ENCODE results near the gene STX19. TPM values are rescaled to one million over a fixed set of nuclear protein-coding genes. Genes with fewer than 3 reads are reported as not detected.

STX19 gene
- total RNA-seq, 5 donors from 2014 or later (not counting 1 experiment from before 2014, with no cell fraction given) = not detected

GRCh38 chr3:94043285-94043684 lies 14.9 kb upstream of the STX19 start:
- no CpG with 5 or more reads among the region's 1 CpG for WGBS (ENCODE audit: insufficient coverage)
- Mint-ChIP-seq H3K27me3 (no peaks in the 10 kb centered on the region), H3K4me1 (no peaks in the 10 kb centered on the region), H3K4me3 (no peak overlapping the region), H3K27ac (no peak overlapping the region), H3K36me3 (peaks cover 5% of the 10 kb centered on the region), H3K9me3 (no peaks in the 10 kb centered on the region)
- Histone ChIP-seq H3K36me3 (ENCODE audit: control insufficient read depth in 2 of 2, extremely low read depth in 1 of 2, insufficient read depth in 1 of 2, low read length in 1 of 2) (peaks cover 0 to 4% of the 10 kb centered on the region in 2 donors), H3K4me1 (ENCODE audit: control insufficient read depth in 1 of 2, extremely low read depth in 1 of 2, insufficient read depth in 2 of 2, low read length in 2 of 2) (no peaks in the 10 kb centered on the region), H3K9me3 (no peaks in the 10 kb centered on the region), H3K27ac (ENCODE audit: low read length) (no peak overlapping the region), H3K4me3 (ENCODE audit: control insufficient read depth in 1 of 2, extremely low read depth in 1 of 2, low read length in 1 of 2) (no peak overlapping the region), H3K27me3 (replicated peaks in 1 of 2; ENCODE audit: control insufficient read depth in 2 of 2, extremely low read depth in 1 of 2, insufficient read depth in 2 of 2, low read length in 1 of 2) (no peaks in the 10 kb centered on the region)
- ATAC-seq (replicated peaks in 1 of 4) (no peak), DNase-seq (no peak)
- CTCF ChIA-PET = no interaction called here
- POLR2A ChIA-PET = no interaction called here

GRCh38 chr3:94036909-94037507 lies 8.6 kb upstream of the STX19 start:
- Mint-ChIP-seq H3K36me3 (peaks cover 8% of the 10 kb centered on the region), H3K27ac (no peak overlapping the region), H3K27me3 (no peaks in the 10 kb centered on the region), H3K4me3 (no peak overlapping the region), H3K9me3 (no peaks in the 10 kb centered on the region), H3K4me1 (no peaks in the 10 kb centered on the region)
- DNase-seq (peak in 1 of 35 experiments; percentile 32), ATAC-seq (replicated peaks in 1 of 4) (no peak)
- no CpG with 5 or more reads among the region's 3 CpGs for WGBS (ENCODE audit: insufficient coverage)
- Histone ChIP-seq H3K27ac (ENCODE audit: low read length) (no peak overlapping the region), H3K4me1 (ENCODE audit: control insufficient read depth in 1 of 2, extremely low read depth in 1 of 2, insufficient read depth in 2 of 2, low read length in 2 of 2) (no peaks in the 10 kb centered on the region), H3K4me3 (ENCODE audit: control insufficient read depth in 1 of 2, extremely low read depth in 1 of 2, low read length in 1 of 2) (no peak overlapping the region), H3K27me3 (replicated peaks in 1 of 2; ENCODE audit: control insufficient read depth in 2 of 2, extremely low read depth in 1 of 2, insufficient read depth in 2 of 2, low read length in 1 of 2) (no peaks in the 10 kb centered on the region), H3K9me3 (no peaks in the 10 kb centered on the region), H3K36me3 (ENCODE audit: control insufficient read depth in 2 of 2, extremely low read depth in 1 of 2, insufficient read depth in 1 of 2, low read length in 1 of 2) (no peaks in the 10 kb centered on the region)
- ChIA-PET CTCF (interaction anchor here (1.4 to 2.1 kb wide), 2 partner anchors 26 to 32 kb away, joined by 3 to 9 read pairs; partner anchors contain the start of gene NSUN3 (in 1 of the 2)), POLR2A (interaction anchor here in 1 of 2 donors (0.6 kb wide), 1 partner anchor 26 kb away, joined by 4 read pairs; the partner anchor contains the start of genes DHFR2 and NSUN3)

- POLR2A ChIA-PET = no interaction called here
- Mint-ChIP-seq H3K9me3 (no peaks in the 10 kb centered on the region), H3K4me3 (no peak overlapping the region), H3K36me3 (no peaks in the 10 kb centered on the region), H3K27ac (no peak overlapping the region), H3K4me1 (no peaks in the 10 kb centered on the region), H3K27me3 (no peaks in the 10 kb centered on the region)
- H3K36me3 ChIP-seq (ENCODE audit: control insufficient read depth in 2 of 2, extremely low read depth in 1 of 2, insufficient read depth in 1 of 2, low read length in 1 of 2) = no peaks in the 10 kb centered on the region
- DNase-seq (no peak), ATAC-seq (replicated peaks in 1 of 4) (no peak)
- no peaks in the 10 kb centered on the region for H3K9me3 ChIP-seq
- no peaks in the 10 kb centered on the region for H3K4me1 ChIP-seq (ENCODE audit: control insufficient read depth in 1 of 2, extremely low read depth in 1 of 2, insufficient read depth in 2 of 2, low read length in 2 of 2)
- H3K4me3 ChIP-seq (ENCODE audit: control insufficient read depth in 1 of 2, extremely low read depth in 1 of 2, low read length in 1 of 2) = no peak overlapping the region
- H3K27ac ChIP-seq (ENCODE audit: low read length) = no peak overlapping the region
- CTCF ChIA-PET = no interaction called here
- H3K27me3 ChIP-seq (replicated peaks in 1 of 2; ENCODE audit: control insufficient read depth in 2 of 2, extremely low read depth in 1 of 2, insufficient read depth in 2 of 2, low read length in 1 of 2) = no peaks in the 10 kb centered on the region
- WGBS (ENCODE audit: insufficient coverage) = no CpG with 5 or more reads among the region's 2 CpGs
These were observed 1.8 kb downstream of the STX19 start for GRCh38 chr3:94026623-94027022.

GRCh38 chr3:94024385-94024784 lies 4.0 kb downstream of the STX19 start:
- ATAC-seq (replicated peaks in 1 of 4) (no peak), DNase-seq (no peak)
- POLR2A ChIA-PET = no interaction called here
- Mint-ChIP-seq H3K9me3 (no peaks in the 10 kb centered on the region), H3K4me3 (no peak overlapping the region), H3K27ac (no peak overlapping the region), H3K4me1 (no peaks in the 10 kb centered on the region), H3K36me3 (peaks cover 4% of the 10 kb centered on the region), H3K27me3 (no peaks in the 10 kb centered on the region)
- Histone ChIP-seq H3K9me3 (no peaks in the 10 kb centered on the region), H3K4me1 (ENCODE audit: control insufficient read depth in 1 of 2, extremely low read depth in 1 of 2, insufficient read depth in 2 of 2, low read length in 2 of 2) (no peaks in the 10 kb centered on the region), H3K27ac (ENCODE audit: low read length) (no peak overlapping the region), H3K36me3 (ENCODE audit: control insufficient read depth in 2 of 2, extremely low read depth in 1 of 2, insufficient read depth in 1 of 2, low read length in 1 of 2) (no peaks in the 10 kb centered on the region), H3K4me3 (ENCODE audit: control insufficient read depth in 1 of 2, extremely low read depth in 1 of 2, low read length in 1 of 2) (no peak overlapping the region), H3K27me3 (replicated peaks in 1 of 2; ENCODE audit: control insufficient read depth in 2 of 2, extremely low read depth in 1 of 2, insufficient read depth in 2 of 2, low read length in 1 of 2) (no peaks in the 10 kb centered on the region)
- no CpG with 5 or more reads among the region's 3 CpGs for WGBS (ENCODE audit: insufficient coverage)
- CTCF ChIA-PET = no interaction called here

- Mint-ChIP-seq H3K27ac (no peak overlapping the region), H3K4me1 (no peaks in the 10 kb centered on the region), H3K4me3 (no peak overlapping the region), H3K27me3 (no peaks in the 10 kb centered on the region), H3K9me3 (no peaks in the 10 kb centered on the region), H3K36me3 (peaks cover 4% of the 10 kb centered on the region)
- no peak for ATAC-seq (replicated peaks in 1 of 4)
- Histone ChIP-seq H3K4me3 (ENCODE audit: control insufficient read depth in 1 of 2, extremely low read depth in 1 of 2, low read length in 1 of 2) (no peak overlapping the region), H3K27ac (ENCODE audit: low read length) (no peak overlapping the region), H3K9me3 (no peaks in the 10 kb centered on the region), H3K36me3 (ENCODE audit: control insufficient read depth in 2 of 2, extremely low read depth in 1 of 2, insufficient read depth in 1 of 2, low read length in 1 of 2) (no peaks in the 10 kb centered on the region), H3K4me1 (ENCODE audit: control insufficient read depth in 1 of 2, extremely low read depth in 1 of 2, insufficient read depth in 2 of 2, low read length in 2 of 2) (peaks cover 0 to 1% of the 10 kb centered on the region in 2 experiments), H3K27me3 (replicated peaks in 1 of 2; ENCODE audit: control insufficient read depth in 2 of 2, extremely low read depth in 1 of 2, insufficient read depth in 2 of 2, low read length in 1 of 2) (no peaks in the 10 kb centered on the region)
- POLR2A ChIA-PET = interaction anchor here in 1 of 2 donors (0.6 kb wide), 1 partner anchor 49 kb away, joined by 3 read pairs; no protein-coding TSS in a partner anchor
- no peak for DNase-seq
- CTCF ChIA-PET = no interaction called here
- WGBS (ENCODE audit: insufficient coverage) = no CpG with 5 or more reads among the region's 3 CpGs
These were observed 8.1 kb downstream of the STX19 start for GRCh38 chr3:94020293-94020692.

GRCh38 chr3:94019659-94020058 lies 8.7 kb downstream of the STX19 start:
- no peaks in the 10 kb centered on the region for H3K9me3 Mint-ChIP-seq
- H3K36me3 ChIP-seq (ENCODE audit: control insufficient read depth in 2 of 2, extremely low read depth in 1 of 2, insufficient read depth in 1 of 2, low read length in 1 of 2) = no peaks in the 10 kb centered on the region
- peaks cover 0 to 7% of the 10 kb centered on the region in 2 experiments for H3K4me1 ChIP-seq (ENCODE audit: control insufficient read depth in 1 of 2, extremely low read depth in 1 of 2, insufficient read depth in 2 of 2, low read length in 2 of 2)
- H3K4me1 Mint-ChIP-seq = peaks cover 6% of the 10 kb centered on the region in 3 donors
- no peak overlapping the region for H3K4me3 ChIP-seq (ENCODE audit: control insufficient read depth in 1 of 2, extremely low read depth in 1 of 2, low read length in 1 of 2)
- no peaks in the 10 kb centered on the region for H3K27me3 Mint-ChIP-seq
- CTCF ChIA-PET = no interaction called here
- ATAC-seq (replicated peaks in 1 of 4) = no peak
- H3K27ac Mint-ChIP-seq = no peak overlapping the region
- WGBS (ENCODE audit: insufficient coverage) = 93% methylated on average over 1 of the region's 2 CpGs
- H3K9me3 ChIP-seq = no peaks in the 10 kb centered on the region
- no peak overlapping the region for H3K27ac ChIP-seq (ENCODE audit: low read length)
- H3K4me3 Mint-ChIP-seq = no peak overlapping the region
- H3K27me3 ChIP-seq (replicated peaks in 1 of 2; ENCODE audit: control insufficient read depth in 2 of 2, extremely low read depth in 1 of 2, insufficient read depth in 2 of 2, low read length in 1 of 2) = no peaks in the 10 kb centered on the region
- POLR2A ChIA-PET = interaction anchor here in 1 of 2 donors (0.6 kb wide), 1 partner anchor 49 kb away, joined by 3 read pairs; no protein-coding TSS in a partner anchor
- DNase-seq = no peak
- peaks cover 9% of the 10 kb centered on the region for H3K36me3 Mint-ChIP-seq
